ENCODE results near the gene NUP160.
"Not testable (repeated sequence)": the region's sequence is repeated elsewhere in the genome, so short reads cannot be mapped to it uniquely, and the experiment has no call there.

The NUP160 gene

DNA sequence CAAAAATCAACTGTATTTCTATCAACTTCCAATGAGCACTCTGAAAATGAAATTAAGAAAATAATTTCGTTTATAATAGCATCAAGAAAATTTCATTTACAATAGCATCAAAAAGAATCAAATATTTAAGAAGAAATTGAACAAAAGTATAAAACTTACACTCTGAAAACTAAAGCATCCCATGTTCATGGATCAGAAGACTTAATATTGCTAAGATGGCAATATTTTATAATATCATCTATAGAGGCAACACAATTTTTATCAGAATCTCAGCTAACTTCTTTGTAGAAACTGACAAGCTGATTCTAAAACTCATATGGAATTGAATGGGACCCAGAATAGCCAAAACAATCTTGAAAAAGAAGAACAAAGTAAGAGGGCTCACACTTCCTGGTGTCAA is 19.9 kb downstream of the NUP160 start:
- TF ChIP-seq CTCF (IDR thresholded peaks at IDR 0.05; ENCODE audit: low read depth, low read length): no peak

DNA sequence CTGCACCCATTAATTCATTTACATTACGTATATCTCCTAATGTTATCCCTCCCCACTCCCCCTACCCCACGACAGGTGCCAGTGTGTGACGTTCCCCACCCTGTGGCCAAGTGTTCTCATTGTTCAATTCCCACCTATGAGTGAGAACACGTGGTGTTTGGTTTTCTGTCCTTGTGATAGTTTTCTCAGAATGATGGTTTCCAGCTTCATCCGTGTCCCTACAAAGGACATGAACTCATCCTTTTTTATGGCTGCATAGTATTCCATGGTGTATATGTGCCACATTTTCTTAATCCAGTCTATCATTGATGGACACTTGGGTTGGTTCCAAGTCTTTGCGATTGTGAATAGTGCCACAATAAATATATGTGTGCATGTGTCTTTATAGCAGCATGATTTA is 25.5 kb downstream of the NUP160 start:
- not testable (repeated sequence) for DNase-seq (ENCODE audit: low read depth in 2 of 2); H3K4me3 ChIP-seq (replicated peaks in 1 of 2; ENCODE audit: low read depth in 2 of 2, low read length in 2 of 2)

More for the DNA sequence above, 19.9 kb downstream of the NUP160 start:
- no peak overlapping the region for H3K4me3 ChIP-seq (replicated peaks in 1 of 2; ENCODE audit: low read depth in 2 of 2, low read length in 2 of 2)
- DNase-seq (ENCODE audit: low read depth in 2 of 2): no peak

GRCh38 chr11:47819743-47820142 is 28.4 kb downstream of the NUP160 start:
- no peak overlapping the region for H3K4me3 ChIP-seq (replicated peaks in 1 of 2; ENCODE audit: low read depth in 2 of 2, low read length in 2 of 2)
- no peak for DNase-seq (ENCODE audit: low read depth in 2 of 2)
- no peak for TF ChIP-seq CTCF (IDR thresholded peaks at IDR 0.05; ENCODE audit: low read depth, low read length)

DNA sequence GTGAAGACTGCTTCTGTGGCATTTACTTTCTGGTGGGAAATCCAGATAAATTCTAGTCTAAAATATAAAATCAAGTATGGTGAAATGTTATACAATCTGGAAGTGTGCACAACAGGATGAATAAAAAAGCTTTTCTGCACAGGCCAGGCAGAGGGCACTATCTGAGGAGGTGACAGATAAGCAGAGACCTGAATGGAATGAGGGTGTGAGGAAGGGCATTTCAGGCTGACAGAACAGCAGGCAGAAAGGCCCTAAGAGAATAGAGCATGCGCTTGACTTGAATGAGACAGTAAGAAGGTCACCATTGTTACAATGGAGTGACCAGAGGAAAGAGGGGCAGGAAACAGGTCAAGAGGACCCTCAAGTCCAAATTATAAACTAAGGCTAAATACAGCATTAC is 47.4 kb downstream of the NUP160 start:
- no peak overlapping the region for H3K4me3 ChIP-seq (replicated peaks in 1 of 2; ENCODE audit: low read depth in 2 of 2, low read length in 2 of 2)
- no peak for DNase-seq (ENCODE audit: low read depth in 2 of 2)
- no peak for TF ChIP-seq CTCF (IDR thresholded peaks at IDR 0.05; ENCODE audit: low read depth, low read length)

- peak; percentile 59 to 68 for DNase-seq (ENCODE audit: low read depth in 2 of 2)
- no peak for TF ChIP-seq CTCF (IDR thresholded peaks at IDR 0.05; ENCODE audit: low read depth, low read length)
- H3K4me3 ChIP-seq (replicated peaks in 1 of 2; ENCODE audit: low read depth in 2 of 2, low read length in 2 of 2): no peak overlapping the region
Observed at GRCh38 chr11:47797633-47798032, 50.5 kb downstream of the NUP160 start.

- no peak for DNase-seq (ENCODE audit: low read depth in 2 of 2)
- no peak for TF ChIP-seq CTCF (IDR thresholded peaks at IDR 0.05; ENCODE audit: low read depth, low read length)
- no peak overlapping the region for H3K4me3 ChIP-seq (replicated peaks in 1 of 2; ENCODE audit: low read depth in 2 of 2, low read length in 2 of 2)
Observed at GRCh38 chr11:47791774-47792430, 56.2 kb downstream of the NUP160 start.

DNA sequence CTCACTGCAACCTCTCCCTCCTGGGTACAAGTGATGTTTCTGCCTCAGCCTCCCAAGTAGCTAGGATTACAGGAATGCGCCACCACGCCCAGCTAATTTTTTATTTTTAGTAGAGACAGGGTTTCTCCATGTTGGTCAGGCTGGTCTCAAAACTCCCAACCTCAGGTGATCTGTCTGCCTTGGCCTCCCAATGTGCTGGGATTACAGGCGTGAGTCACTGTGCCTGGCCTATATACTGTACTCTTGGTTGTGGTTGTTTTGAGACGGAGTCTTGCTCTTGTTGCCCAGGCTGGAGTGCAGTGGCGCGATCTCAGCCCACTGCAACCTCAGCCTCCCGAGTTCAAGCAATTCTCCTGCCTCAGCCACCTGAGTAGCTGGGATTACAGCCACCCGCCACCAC is 58.1 kb downstream of the NUP160 start:
- DNase-seq (ENCODE audit: low read depth in 2 of 2); H3K4me3 ChIP-seq (replicated peaks in 1 of 2; ENCODE audit: low read depth in 2 of 2, low read length in 2 of 2): not testable (repeated sequence)

GRCh38 chr11:47788181-47788580 is 60.0 kb downstream of the NUP160 start:
- no peak for DNase-seq (ENCODE audit: low read depth in 2 of 2)
- TF ChIP-seq CTCF (IDR thresholded peaks at IDR 0.05; ENCODE audit: low read depth, low read length): no peak
- H3K4me3 ChIP-seq (replicated peaks in 1 of 2; ENCODE audit: low read depth in 2 of 2, low read length in 2 of 2): no peak overlapping the region

Measured in cardiac fibroblast (primary cell).